Measurements from ENCODE around the gene DUSP6. TPM values are rescaled to one million over a fixed set of nuclear protein-coding genes. Genes with fewer than 3 reads are reported as not detected.

DUSP6 gene
- total RNA-seq, 1 donor from 2014 or later = 65.0 TPM

Small RNAs within 50 kb of the gene (small RNA-seq; reads per million reads assigned to genes)
- gene MRPS6P4 (ENCODE audit: low replicate concordance) = not detected

Other genes starting within 250 kb of the DUSP6 start
- gene GALNT4, start 172.3 kb upstream of the DUSP6 start, total RNA-seq = 8.4 TPM
- 17.5 TPM for gene POC1B, start 173.5 kb upstream of the DUSP6 start, total RNA-seq